H1 (cell line): ENCODE data around the gene SCGB1D2. TPM values are rescaled to one million over a fixed set of nuclear protein-coding genes. Genes with fewer than 3 reads are reported as not detected.

Experiments used
- CHD2 ChIP-seq: IDR thresholded peaks from 2 replicates; pipeline ENCODE4 v1.6.1; 2012; ENCODE audit warnings: low read length, improper control_type of control experiment
- GABPA ChIP-seq: IDR thresholded peaks from 2 replicates; pipeline ENCODE4 v1.6.1; 2011; ENCODE audit warnings: mild to moderate bottlenecking, low read length, moderate library complexity, borderline replicate concordance; ENCODE audit not compliant: insufficient read depth
- POLR2A ChIP-seq, 2 experiments: IDR thresholded peaks; 1 replicate in 1 of 2; 2 replicates in 1 of 2; pipeline ENCODE4 v1.6.1; 2011; ENCODE audit warnings: low read depth in 2 of 2, low read length in 2 of 2, mild to moderate bottlenecking in 2 of 2; ENCODE audit errors: control extremely low read depth in 1 of 2
- TAF7 ChIP-seq: optimal IDR thresholded peaks from 2 replicates; pipeline ENCODE3; 2011; ENCODE audit warnings: low read depth, mild to moderate bottlenecking, inconsistent platforms, low read length, moderate library complexity, borderline replicate concordance
- polyA plus RNA-seq, 7 experiments: library from polyadenylated mRNA; depleted of rRNA in 3 of 7; stranded (reverse) in 5 of 7; unstranded in 2 of 7; fragments of >200 nt in 5 of 7; fragments of 200-250 nt in 2 of 7; gene quantifications; 1 replicate in 5 of 7; 2 replicates in 1 of 7; 4 replicates in 1 of 7; pipeline versions ENCODE4 v1.2.1 to v1.2.3, GENCODE V29; 2011 to 2013; ENCODE audit warnings: missing spikeins in 2 of 7, mixed read lengths in 2 of 7
- total RNA-seq: library from RNA; stranded (reverse); fragmentation: NEBNext Ultra II Directional; extraction: Animal tissue kit (Norgen Biotek cat#: 25700); gene quantifications from 2 replicates; pipeline ENCODE4 v1.2.1, GENCODE V29; 2021
- TF ChIP-seq, protein P1 (sequence below): IDR thresholded peaks from 2 replicates; pipeline ENCODE4 v1.6.1; 2011; ENCODE audit warnings: low read depth, mild to moderate bottlenecking, low read length; ENCODE audit not compliant: insufficient read depth

SCGB1D2 gene
- total and polyA plus RNA-seq, 2 of the 8 experiments (the other 6 are each of a cell fraction or from before 2014, with no cell fraction given), result not detected

DNA sequence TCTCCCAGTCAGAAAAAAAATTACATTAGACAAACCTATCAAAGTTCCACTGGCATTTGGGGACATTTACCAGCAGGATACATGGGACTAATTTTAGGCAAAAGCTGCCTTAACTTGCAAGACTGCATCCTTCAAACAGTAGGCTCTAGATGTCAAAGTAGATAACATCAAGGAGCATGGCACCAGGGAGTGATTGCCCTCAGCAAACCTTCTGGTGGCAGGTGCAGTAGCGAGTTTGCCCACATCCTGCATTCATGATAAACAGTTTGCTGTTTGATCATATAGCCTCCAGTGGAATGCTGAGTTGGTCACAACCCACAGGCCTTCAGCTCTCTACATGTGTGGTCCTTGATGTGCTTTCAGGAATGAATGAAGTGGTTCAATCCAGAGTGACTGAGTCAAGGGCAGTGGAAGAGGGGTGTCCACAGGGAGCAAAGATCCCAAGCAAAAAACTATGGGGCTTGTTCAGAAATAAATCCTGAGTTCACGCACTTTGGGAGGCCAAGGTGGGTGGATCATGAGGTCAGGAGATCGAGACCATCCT lies 12.0 kb downstream of the SCGB1D2 start (continued):
- TF ChIP-seq GABPA, result no peak
- no peak for TF ChIP-seq CHD2
- TF ChIP-seq, protein P1, sequence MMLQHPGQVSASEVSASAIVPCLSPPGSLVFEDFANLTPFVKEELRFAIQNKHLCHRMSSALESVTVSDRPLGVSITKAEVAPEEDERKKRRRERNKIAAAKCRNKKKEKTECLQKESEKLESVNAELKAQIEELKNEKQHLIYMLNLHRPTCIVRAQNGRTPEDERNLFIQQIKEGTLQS, result no peak
- TF ChIP-seq TAF7, result no peak
- TF ChIP-seq POLR2A (IDR thresholded peaks at IDR 0.05; ENCODE audit: control extremely low read depth in 1 of 2, low read depth in 2 of 2, low read length in 2 of 2), result no peak
- TF ChIP-seq, all 59 proteins: peak for 0
